ENCODE data around the gene TEP1. TPM values are rescaled to one million over a fixed set of nuclear protein-coding genes. Genes with fewer than 3 reads are reported as not detected.

TEP1 gene
- total RNA-seq, 4 donors from 2014 or later = 13.5 to 44.8 (median 27.0) TPM

DNA sequence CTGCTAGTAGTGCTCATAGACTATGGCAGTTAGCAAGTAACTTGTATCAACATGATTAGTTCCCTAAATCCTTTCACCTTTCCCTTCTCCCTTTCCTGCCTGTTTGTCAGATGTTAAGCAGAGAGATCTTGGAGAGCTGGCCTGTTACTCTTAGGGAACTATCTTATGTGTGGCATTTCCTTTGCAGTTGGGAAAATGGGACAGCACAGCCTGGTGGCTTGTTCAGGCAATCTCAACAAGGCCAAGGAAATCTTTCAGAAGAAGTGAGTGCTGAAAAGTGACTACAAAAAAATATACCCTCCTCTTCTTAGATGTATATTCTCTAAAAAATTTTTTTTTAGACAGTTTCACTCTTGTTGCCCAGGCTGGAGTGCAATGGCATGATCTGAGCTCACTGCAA, 62.4 kb downstream of the TEP1 start:
- H3K36me3 ChIP-seq = no peaks in the 10 kb centered on the region
- no peak for TF ChIP-seq POLR2A (IDR thresholded peaks at IDR 0.05)
- TF ChIP-seq, protein P1, sequence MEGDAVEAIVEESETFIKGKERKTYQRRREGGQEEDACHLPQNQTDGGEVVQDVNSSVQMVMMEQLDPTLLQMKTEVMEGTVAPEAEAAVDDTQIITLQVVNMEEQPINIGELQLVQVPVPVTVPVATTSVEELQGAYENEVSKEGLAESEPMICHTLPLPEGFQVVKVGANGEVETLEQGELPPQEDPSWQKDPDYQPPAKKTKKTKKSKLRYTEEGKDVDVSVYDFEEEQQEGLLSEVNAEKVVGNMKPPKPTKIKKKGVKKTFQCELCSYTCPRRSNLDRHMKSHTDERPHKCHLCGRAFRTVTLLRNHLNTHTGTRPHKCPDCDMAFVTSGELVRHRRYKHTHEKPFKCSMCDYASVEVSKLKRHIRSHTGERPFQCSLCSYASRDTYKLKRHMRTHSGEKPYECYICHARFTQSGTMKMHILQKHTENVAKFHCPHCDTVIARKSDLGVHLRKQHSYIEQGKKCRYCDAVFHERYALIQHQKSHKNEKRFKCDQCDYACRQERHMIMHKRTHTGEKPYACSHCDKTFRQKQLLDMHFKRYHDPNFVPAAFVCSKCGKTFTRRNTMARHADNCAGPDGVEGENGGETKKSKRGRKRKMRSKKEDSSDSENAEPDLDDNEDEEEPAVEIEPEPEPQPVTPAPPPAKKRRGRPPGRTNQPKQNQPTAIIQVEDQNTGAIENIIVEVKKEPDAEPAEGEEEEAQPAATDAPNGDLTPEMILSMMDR (IDR thresholded peaks at IDR 0.05) = no peak
- H3K27ac ChIP-seq = no peak overlapping the region
- H3K4me1 ChIP-seq = no peaks in the 10 kb centered on the region
- no peak overlapping the region for H3K4me3 ChIP-seq
- no peak for DNase-seq
- H3K9me3 ChIP-seq = no peaks in the 10 kb centered on the region
- no peaks in the 10 kb centered on the region for H3K27me3 ChIP-seq
- intact Hi-C loops (cut with DNase I; ENCODE audit: low total_unique reads) = no loop called here

DNA sequence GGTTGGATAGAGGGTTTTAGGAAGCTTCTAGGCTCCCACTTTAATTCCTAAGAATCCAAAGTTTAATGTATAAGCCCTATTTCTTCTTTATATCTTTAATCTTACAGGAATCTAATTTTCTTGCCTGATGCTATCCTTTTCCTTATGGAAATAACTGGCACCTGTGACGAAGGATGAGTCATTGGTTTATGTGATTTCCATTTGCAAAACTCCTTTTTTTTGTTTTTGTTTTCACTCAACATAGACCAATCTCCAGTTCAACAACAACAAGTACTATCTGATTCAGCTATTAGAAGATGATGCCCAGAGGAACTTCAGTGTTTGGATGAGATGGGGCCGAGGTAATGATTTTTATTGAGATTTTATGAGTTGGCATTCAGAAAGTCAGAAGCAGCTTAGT, 63.0 kb downstream of the TEP1 start:
- H3K4me3 ChIP-seq = no peak overlapping the region
- H3K4me1 ChIP-seq = no peaks in the 10 kb centered on the region
- intact Hi-C loops (cut with DNase I; ENCODE audit: low total_unique reads) = no loop called here
- no peaks in the 10 kb centered on the region for H3K27me3 ChIP-seq
- H3K36me3 ChIP-seq = no peaks in the 10 kb centered on the region
- no peaks in the 10 kb centered on the region for H3K9me3 ChIP-seq
- DNase-seq = no peak
- no peak for TF ChIP-seq POLR2A (IDR thresholded peaks at IDR 0.05)
- TF ChIP-seq, protein P1 (IDR thresholded peaks at IDR 0.05) = no peak
- no peak overlapping the region for H3K27ac ChIP-seq

DNA sequence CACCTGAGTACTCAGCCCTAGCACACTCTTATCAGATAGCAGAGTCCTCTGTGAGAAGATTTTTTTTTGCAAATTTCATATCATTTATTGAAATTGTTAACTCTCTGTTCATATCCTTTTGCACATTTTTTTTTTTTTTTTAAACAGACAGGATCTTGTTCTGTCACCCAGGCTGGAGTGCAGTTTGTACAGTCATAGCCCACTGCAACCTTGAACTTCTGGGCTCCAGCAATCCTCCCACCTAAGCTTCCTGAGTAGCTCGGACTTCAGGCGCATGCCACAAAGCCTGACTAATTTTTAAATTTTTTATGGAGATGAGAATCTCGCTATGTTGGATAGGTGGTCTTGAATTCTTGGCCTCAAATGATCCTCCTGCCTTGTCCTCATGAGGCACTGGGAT, 65.6 kb downstream of the TEP1 start:
- Histone ChIP-seq H3K27me3 (no peaks in the 10 kb centered on the region), H3K9me3 (no peaks in the 10 kb centered on the region), H3K27ac (no peak overlapping the region), H3K4me1 (no peaks in the 10 kb centered on the region), H3K36me3 (no peaks in the 10 kb centered on the region), H3K4me3 (no peak overlapping the region)
- TF ChIP-seq, protein P1 (IDR thresholded peaks at IDR 0.05) = no peak
- TF ChIP-seq POLR2A (IDR thresholded peaks at IDR 0.05) = no peak
- intact Hi-C loops (cut with DNase I; ENCODE audit: low total_unique reads) = no loop called here
- DNase-seq = no peak

DNA sequence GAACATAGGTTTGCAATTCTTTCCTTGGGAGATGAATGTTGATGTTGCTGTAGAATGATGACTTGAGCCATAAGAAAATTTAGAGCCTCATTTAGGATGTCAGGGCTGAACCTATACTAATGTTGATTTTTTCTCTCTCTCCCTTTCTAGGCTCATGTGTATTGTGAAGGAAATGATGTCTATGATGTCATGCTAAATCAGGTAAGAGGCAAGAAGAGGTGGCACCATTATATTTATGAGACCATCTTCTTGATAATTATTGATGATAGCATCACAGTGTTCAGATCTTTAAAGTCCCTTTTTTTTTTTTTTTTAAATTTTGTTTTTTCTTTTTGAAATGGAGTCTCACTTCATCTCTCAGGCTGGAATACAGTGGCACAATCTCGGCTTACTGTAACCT, 66.6 kb downstream of the TEP1 start:
- H3K4me3 ChIP-seq = no peak overlapping the region
- intact Hi-C loops (cut with DNase I; ENCODE audit: low total_unique reads) = no loop called here
- no peaks in the 10 kb centered on the region for H3K36me3 ChIP-seq
- H3K27me3 ChIP-seq = no peaks in the 10 kb centered on the region
- TF ChIP-seq POLR2A (IDR thresholded peaks at IDR 0.05) = no peak
- TF ChIP-seq, protein P1 (IDR thresholded peaks at IDR 0.05) = no peak
- no peaks in the 10 kb centered on the region for H3K9me3 ChIP-seq
- no peaks in the 10 kb centered on the region for H3K4me1 ChIP-seq
- DNase-seq = no peak
- no peak overlapping the region for H3K27ac ChIP-seq

DNA sequence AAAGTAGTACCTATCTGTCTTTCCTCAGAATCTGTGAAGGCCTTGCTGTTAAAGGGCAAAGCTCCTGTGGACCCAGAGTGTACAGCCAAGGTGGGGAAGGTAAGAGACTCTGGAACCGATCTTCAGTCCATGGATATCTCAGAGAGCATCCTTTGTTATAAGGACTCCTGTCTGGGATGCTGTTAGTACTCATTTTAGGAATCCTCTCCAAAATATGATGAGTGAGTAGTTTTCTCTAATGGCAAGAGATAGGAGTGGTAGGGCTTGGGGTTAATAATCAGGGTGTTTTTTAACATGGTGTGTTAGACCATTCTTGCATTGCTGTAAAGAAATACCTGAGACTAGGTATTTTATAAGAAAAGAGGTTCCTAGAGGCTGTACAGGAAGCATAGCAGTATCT, 67.9 kb downstream of the TEP1 start:
- Histone ChIP-seq H3K4me1 (no peaks in the 10 kb centered on the region), H3K27ac (no peak overlapping the region), H3K4me3 (no peak overlapping the region), H3K9me3 (no peaks in the 10 kb centered on the region), H3K36me3 (no peaks in the 10 kb centered on the region), H3K27me3 (no peaks in the 10 kb centered on the region)
- DNase-seq = no peak
- intact Hi-C loops (cut with DNase I; ENCODE audit: low total_unique reads) = no loop called here
- TF ChIP-seq, protein P1 (IDR thresholded peaks at IDR 0.05) = no peak
- no peak for TF ChIP-seq POLR2A (IDR thresholded peaks at IDR 0.05)
